DND-41 (cell line): ENCODE results near the gene NBEAL2.
A peak's percentile ranks its signal among the peaks of the same experiment; 100 is the strongest.

Source experiments
- ATAC-seq: fragments of 200-7000 bp; cut with Tn5 transposase; 3 replicates; pipeline ENCODE4 v1.9.1; 2021; ENCODE audit warnings: low read depth; ENCODE audit not compliant: insufficient read depth
- DNase-seq: peaks from one replicate; pipeline ENCODE4 v3.0.0-alpha.2; 2020
- H2AFZ ChIP-seq: 2 replicates; pipeline ENCODE4 v1.6.0; 2012; ENCODE audit warnings: low read depth, low read length
- H3K27ac ChIP-seq: 2 replicates; pipeline ENCODE4 v1.5.1; 2012; ENCODE audit warnings: low read length, inconsistent platforms
- H3K27me3 ChIP-seq: fragments of 200-600 bp; sonication (generic); 2 replicates; pipeline ENCODE4 v1.6.0; 2012; ENCODE audit warnings: low read length, mild to moderate bottlenecking, inconsistent platforms; ENCODE audit not compliant: insufficient read depth, poor library complexity
- H3K36me3 ChIP-seq: 2 replicates; pipeline ENCODE4 v1.5.1; 2012; ENCODE audit warnings: low read length, inconsistent platforms; ENCODE audit not compliant: insufficient read depth
- H3K4me1 ChIP-seq: 2 replicates; pipeline ENCODE4 v1.5.1; 2012; ENCODE audit warnings: mild to moderate bottlenecking, low read length; ENCODE audit not compliant: insufficient read depth
- H3K4me2 ChIP-seq: 2 replicates; pipeline ENCODE4 v1.6.0; 2012; ENCODE audit warnings: mild to moderate bottlenecking, moderate library complexity, low read length, inconsistent platforms; ENCODE audit not compliant: insufficient read depth
- H3K4me3 ChIP-seq, 2 experiments: fragments of 200-600 bp in 1 of 2; shearing (Covaris generic) in 1 of 2; 2 replicates each; pipeline ENCODE4 v1.5.1; 2012 to 2016; ENCODE audit warnings: inconsistent platforms in 2 of 2, low read length in 2 of 2, mild to moderate bottlenecking in 2 of 2, low read depth in 1 of 2, moderate library complexity in 1 of 2
- H3K79me2 ChIP-seq: 2 replicates; pipeline ENCODE4 v1.6.0; 2012; ENCODE audit warnings: low read length, inconsistent platforms; ENCODE audit not compliant: insufficient read depth
- H3K9ac ChIP-seq: 2 replicates; pipeline ENCODE4 v1.6.0; 2012; ENCODE audit warnings: low read depth, mild to moderate bottlenecking, inconsistent platforms, low read length, moderate library complexity
- H3K9me3 ChIP-seq: 2 replicates; pipeline ENCODE4 v1.5.1; 2012; ENCODE audit warnings: low read length, moderate library complexity, mild to moderate bottlenecking, inconsistent platforms; ENCODE audit not compliant: insufficient read depth, severe bottlenecking
- H4K20me1 ChIP-seq: 2 replicates; pipeline ENCODE4 v1.6.0; 2012; ENCODE audit warnings: low read length; ENCODE audit not compliant: insufficient read depth
- CTCF ChIP-seq: IDR thresholded peaks from 2 replicates; pipeline ENCODE4 v1.5.1; 2012; ENCODE audit warnings: borderline replicate concordance, low read length, moderate library complexity, mild to moderate bottlenecking; ENCODE audit not compliant: poor library complexity, severe bottlenecking; ENCODE audit errors: extremely low read depth
- EZH2 ChIP-seq: IDR thresholded peaks from 3 replicates; pipeline ENCODE4 v1.6.1; 2012; ENCODE audit warnings: borderline replicate concordance, low read depth, mild to moderate bottlenecking, moderate library complexity, low read length, inconsistent platforms; ENCODE audit not compliant: severe bottlenecking

Gene NBEAL2

GRCh38 chr3:46952813-46953212 lies 26.7 kb upstream of the NBEAL2 start:
- ATAC-seq (no peak), DNase-seq (no peak)
- peaks cover 18% of the 10 kb centered on the region for H3K36me3 ChIP-seq
- H2AFZ ChIP-seq: no peak overlapping the region
- peaks cover 97% of the 10 kb centered on the region for H3K79me2 ChIP-seq
- H3K4me1 ChIP-seq: peaks cover 90% of the 10 kb centered on the region
- no peaks in the 10 kb centered on the region for H3K27me3 ChIP-seq
- TF ChIP-seq EZH2: no peak
- TF ChIP-seq CTCF: no peak
- peak overlapping the region; percentile 28 for H3K9ac ChIP-seq
- peak overlapping the region; percentile 58 for H3K4me2 ChIP-seq
- H3K27ac ChIP-seq: peak overlapping the region; percentile 88
- peak overlapping the region in 1 of 2 experiments; percentile 36; a peak in 2 of 4 replicates for H3K4me3 ChIP-seq
- H3K9me3 ChIP-seq: no peaks in the 10 kb centered on the region
- H4K20me1 ChIP-seq: peaks cover 60% of the 10 kb centered on the region

GRCh38 chr3:46953234-46954010 lies 26.0 kb upstream of the NBEAL2 start:
- H3K4me1 ChIP-seq: peaks cover 88% of the 10 kb centered on the region
- peaks cover 97% of the 10 kb centered on the region for H3K79me2 ChIP-seq
- H3K27me3 ChIP-seq: no peaks in the 10 kb centered on the region
- H3K4me2 ChIP-seq: peak overlapping the region; percentile 58
- no peaks in the 10 kb centered on the region for H3K9me3 ChIP-seq
- ATAC-seq: peak; percentile 82
- peak; percentile 76 for DNase-seq
- no peak overlapping the region for H2AFZ ChIP-seq
- peak overlapping the region; percentile 46 for H3K9ac ChIP-seq
- H3K36me3 ChIP-seq: peaks cover 14% of the 10 kb centered on the region
- TF ChIP-seq EZH2 (no peak), CTCF (peak; percentile 19)
- peak overlapping the region in 1 of 2 experiments; percentile 36; a peak in 2 of 4 replicates for H3K4me3 ChIP-seq
- peak overlapping the region; percentile 88 for H3K27ac ChIP-seq
- peaks cover 55% of the 10 kb centered on the region for H4K20me1 ChIP-seq

- H3K79me2 ChIP-seq: peaks cover 97% of the 10 kb centered on the region
- H3K9me3 ChIP-seq: no peaks in the 10 kb centered on the region
- peak overlapping the region; percentile 88 for H3K27ac ChIP-seq
- H3K4me3 ChIP-seq: peak overlapping the region in 1 of 2 experiments; percentile 29; a peak in 2 of 4 replicates
- peak overlapping the region; percentile 58 for H3K4me2 ChIP-seq
- peaks cover 55% of the 10 kb centered on the region for H4K20me1 ChIP-seq
- DNase-seq (peak; percentile 41), ATAC-seq (peak; percentile 34)
- TF ChIP-seq CTCF: no peak
- H3K9ac ChIP-seq: peak overlapping the region; percentile 46
- H3K27me3 ChIP-seq: no peaks in the 10 kb centered on the region
- H3K36me3 ChIP-seq: peaks cover 12% of the 10 kb centered on the region
- H3K4me1 ChIP-seq: peaks cover 88% of the 10 kb centered on the region
- no peak overlapping the region for H2AFZ ChIP-seq
These were observed 25.3 kb upstream of the NBEAL2 start for GRCh38 chr3:46954178-46954577.
